Esophagus squamous epithelium (tissue), 4 donors: ENCODE measurements around the gene PRKCA.

Experiments used
- POLR2A ChIP-seq, 4 donors: fragments of 450-650 bp; IDR thresholded peaks; one replicate each; pipeline ENCODE4 v1.6.1; 2017; ENCODE audit warnings: antibody characterized with exemption in 4 of 4, mild to moderate bottlenecking in 4 of 4, moderate library complexity in 3 of 4
- TF ChIP-seq, protein P1 (sequence below), 6 experiments: fragments of 450-650 bp in 4 of 6; fragments of 200-600 bp in 2 of 6; sonication (generic) in 2 of 6; IDR thresholded peaks; one replicate each; pipeline ENCODE4 v1.5.1; 2016 to 2019; ENCODE audit warnings: antibody characterized with exemption in 6 of 6, mild to moderate bottlenecking in 4 of 6, moderate library complexity in 4 of 6

DNA sequence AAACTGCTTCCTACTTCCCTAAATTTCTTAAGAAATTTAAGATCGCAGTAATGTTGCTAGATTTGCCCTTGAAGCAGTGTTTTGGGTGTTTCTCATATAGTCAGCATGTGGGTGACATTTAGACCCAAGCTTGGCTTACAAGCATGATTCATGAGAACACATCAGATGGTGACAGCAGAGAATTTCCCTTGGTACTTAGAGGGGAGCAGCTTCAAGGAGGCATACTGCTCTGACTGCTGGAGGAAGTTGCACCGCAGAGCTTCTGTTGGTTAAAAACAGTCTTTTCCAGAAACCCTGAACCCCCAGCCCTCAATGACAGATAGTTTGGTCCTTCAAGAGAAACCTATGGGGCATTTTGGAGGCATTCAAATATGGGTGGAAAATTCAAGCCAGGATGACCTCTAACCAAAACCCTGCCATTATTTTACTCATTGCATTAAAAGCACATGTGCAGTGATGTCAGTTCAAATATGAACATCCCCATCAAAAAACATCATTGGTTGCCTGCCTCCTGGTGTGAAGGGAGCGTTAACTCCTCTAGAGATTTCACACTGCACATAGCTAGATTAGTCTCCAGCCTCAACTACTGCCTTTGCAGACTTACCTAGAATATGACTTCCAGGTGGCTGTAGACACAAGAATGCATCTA lies 331.0 kb downstream of the PRKCA start:
- TF ChIP-seq, protein P1, sequence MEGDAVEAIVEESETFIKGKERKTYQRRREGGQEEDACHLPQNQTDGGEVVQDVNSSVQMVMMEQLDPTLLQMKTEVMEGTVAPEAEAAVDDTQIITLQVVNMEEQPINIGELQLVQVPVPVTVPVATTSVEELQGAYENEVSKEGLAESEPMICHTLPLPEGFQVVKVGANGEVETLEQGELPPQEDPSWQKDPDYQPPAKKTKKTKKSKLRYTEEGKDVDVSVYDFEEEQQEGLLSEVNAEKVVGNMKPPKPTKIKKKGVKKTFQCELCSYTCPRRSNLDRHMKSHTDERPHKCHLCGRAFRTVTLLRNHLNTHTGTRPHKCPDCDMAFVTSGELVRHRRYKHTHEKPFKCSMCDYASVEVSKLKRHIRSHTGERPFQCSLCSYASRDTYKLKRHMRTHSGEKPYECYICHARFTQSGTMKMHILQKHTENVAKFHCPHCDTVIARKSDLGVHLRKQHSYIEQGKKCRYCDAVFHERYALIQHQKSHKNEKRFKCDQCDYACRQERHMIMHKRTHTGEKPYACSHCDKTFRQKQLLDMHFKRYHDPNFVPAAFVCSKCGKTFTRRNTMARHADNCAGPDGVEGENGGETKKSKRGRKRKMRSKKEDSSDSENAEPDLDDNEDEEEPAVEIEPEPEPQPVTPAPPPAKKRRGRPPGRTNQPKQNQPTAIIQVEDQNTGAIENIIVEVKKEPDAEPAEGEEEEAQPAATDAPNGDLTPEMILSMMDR (IDR thresholded peaks at IDR 0.05) = no peak
- no peak for TF ChIP-seq POLR2A (IDR thresholded peaks at IDR 0.05)
